Fibroblast of lung (primary cell): Measurements from ENCODE around the gene ANKRD6.

ENCODE experiments used
- CTCF ChIP-seq, 2 donors: IDR thresholded peaks in 1 of 2; conservative IDR thresholded peaks in 1 of 2; 1 replicate in 1 of 2; 2 replicates in 1 of 2; pipeline ENCODE4 v1.5.1; 2011 to 2012; ENCODE audit warnings: low read length in 2 of 2, control low read depth in 1 of 2, inconsistent platforms in 1 of 2, low read depth in 1 of 2, mild to moderate bottlenecking in 1 of 2
- EZH2 ChIP-seq: IDR thresholded peaks from 2 replicates; pipeline ENCODE4 v1.5.1; 2012; ENCODE audit warnings: low read length, control low read depth, mild to moderate bottlenecking; ENCODE audit errors: missing control alignments

GRCh38 chr6:89471287-89471867 lies 38.4 kb downstream of the ANKRD6 start:
- no peak for TF ChIP-seq CTCF (conservative IDR thresholded peaks at IDR 0.05 in 1 of 2, IDR thresholded peaks at IDR 0.05 in 1 of 2; ENCODE audit: low read depth in 1 of 2, low read length in 2 of 2)
- TF ChIP-seq EZH2, result no peak
